HepG2 (cell line): ENCODE results near the gene MRPS31. TPM values are rescaled to one million over a fixed set of nuclear protein-coding genes. Genes with fewer than 3 reads are reported as not detected.
A peak's percentile ranks its signal among the peaks of the same experiment; 100 is the strongest.

Experiments used
- AGO2 ChIP-seq: fragments of 200-400 bp; formaldehyde crosslinking; optimal IDR thresholded peaks from 2 replicates; pipeline ENCODE3; 2017; ENCODE audit warnings: mild to moderate bottlenecking, low read depth, low read length, moderate library complexity
- ERF ChIP-seq: IDR thresholded peaks from 2 replicates; pipeline ENCODE4 v1.6.1; 2018; ENCODE audit warnings: missing biosample characterization, missing genetic modification reagents
- GATAD1 ChIP-seq: IDR thresholded peaks from 2 replicates; pipeline ENCODE4 v1.6.1; 2016; ENCODE audit warnings: missing genetic modification reagents, missing compliant biosample characterization
- JUN ChIP-seq: sonication (generic); formaldehyde crosslinking; IDR thresholded peaks from 2 replicates; pipeline ENCODE4 v1.4.0; 2020; ENCODE audit warnings: mild to moderate bottlenecking, missing genetic modification reagents
- MAX ChIP-seq: IDR thresholded peaks from 2 replicates; pipeline ENCODE4 v1.6.1; 2012; ENCODE audit warnings: inconsistent platforms
- NONO ChIP-seq, 2 experiments: fragments of 450-650 bp in 1 of 2; sonication (generic) in 1 of 2; formaldehyde crosslinking in 1 of 2; IDR thresholded peaks in 1 of 2; conservative IDR thresholded peaks in 1 of 2; 2 replicates each; pipeline versions ENCODE4 v1.6.1 to v1.8.0; 2017 to 2022; ENCODE audit warnings: mild to moderate bottlenecking in 1 of 2, missing genetic modification reagents in 1 of 2, moderate library complexity in 1 of 2
- NR2C2 ChIP-seq: sonication (generic); formaldehyde crosslinking; IDR thresholded peaks from 2 replicates; pipeline ENCODE4 v1.4.0; 2020; ENCODE audit warnings: missing genetic modification reagents, mild to moderate bottlenecking, moderate library complexity, borderline replicate concordance
- RBM39 ChIP-seq: fragments of 200-400 bp; formaldehyde crosslinking; IDR thresholded peaks from one replicate; pipeline ENCODE4 v1.6.1; 2018; ENCODE audit warnings: antibody characterized with exemption, mild to moderate bottlenecking, low read depth, low read length; ENCODE audit not compliant: poor library complexity, severe bottlenecking
- SAP130 ChIP-seq: IDR thresholded peaks from 2 replicates; pipeline ENCODE4 v1.6.1; 2016; ENCODE audit warnings: low read depth
- YEATS2 ChIP-seq: sonication (generic); formaldehyde crosslinking; IDR thresholded peaks from 2 replicates; pipeline ENCODE4 v1.4.0; 2020; ENCODE audit warnings: missing genetic modification reagents, borderline replicate concordance
- ZBTB8A ChIP-seq: sonication (generic); formaldehyde crosslinking; IDR thresholded peaks from 2 replicates; pipeline ENCODE4 v1.4.0; 2020; ENCODE audit warnings: mild to moderate bottlenecking, low read depth, missing genetic modification reagents, borderline replicate concordance
- ZFX ChIP-seq: sonication (generic); formaldehyde crosslinking; IDR thresholded peaks from 2 replicates; pipeline ENCODE4 v1.4.0; 2020; ENCODE audit warnings: mild to moderate bottlenecking, low read depth, missing genetic modification reagents, moderate library complexity
- ZNF382 ChIP-seq: sonication (generic); formaldehyde crosslinking; IDR thresholded peaks from 2 replicates; pipeline ENCODE4 v1.5.0; 2020; ENCODE audit warnings: missing genetic modification reagents, mild to moderate bottlenecking, borderline replicate concordance
- ZNF441 ChIP-seq: sonication (generic); formaldehyde crosslinking; IDR thresholded peaks from 2 replicates; pipeline ENCODE4 v1.7.0; 2021; ENCODE audit warnings: missing genetic modification reagents, borderline replicate concordance
- ZNF562 ChIP-seq: sonication (generic); formaldehyde crosslinking; IDR thresholded peaks from 2 replicates; pipeline ENCODE4 v1.8.0; 2022; ENCODE audit warnings: missing genetic modification reagents, borderline replicate concordance
- ZNF703 ChIP-seq: sonication (generic); formaldehyde crosslinking; IDR thresholded peaks from 2 replicates; pipeline ENCODE4 v1.5.1; 2020; ENCODE audit warnings: missing genetic modification reagents, mild to moderate bottlenecking, moderate library complexity, borderline replicate concordance
- polyA plus RNA-seq, 8 experiments: library from polyadenylated mRNA; depleted of rRNA in 3 of 8; stranded (reverse) in 7 of 8; unstranded in 1 of 8; fragments of >200 nt; fragmentation: Illumina TruSeq in 4 of 8; extraction: Trizol in 4 of 8; gene quantifications; 2 replicates each; pipeline versions ENCODE4 v1.2.1 to v1.2.3, GENCODE V29; 2011 to 2016; ENCODE audit warnings: low read depth in 4 of 8, missing spikeins in 1 of 8, mixed read lengths in 1 of 8; ENCODE audit not compliant: insufficient read depth in 1 of 8
- total RNA-seq, 5 experiments: library from RNA; depleted of rRNA; stranded (reverse); fragments of >200 nt; fragmentation: Illumina TruSeq; extraction: Trizol; gene quantifications; 2 replicates each; pipeline ENCODE4 v1.2.3, GENCODE V29; 2016; ENCODE audit warnings: low read depth in 1 of 5
- TF ChIP-seq, protein P1 (sequence below): sonication (generic); formaldehyde crosslinking; IDR thresholded peaks from 2 replicates; pipeline ENCODE4 v1.4.0; 2020; ENCODE audit warnings: missing genetic modification reagents, borderline replicate concordance
- TF ChIP-seq, protein P2 (sequence below): sonication (generic); formaldehyde crosslinking; IDR thresholded peaks from 2 replicates; pipeline ENCODE4 v1.4.0; 2020; ENCODE audit warnings: missing genetic modification reagents, borderline replicate concordance

Gene MRPS31
- total and polyA plus RNA-seq, 2 of the 13 experiments (the other 11 are each of a cell fraction or from before 2014, with no cell fraction given): 23.7 to 34.1 TPM

- TF ChIP-seq AGO2 (peak; percentile 74), JUN (CRISPR knock-in tag) (no peak; the same call in 1 of the 2 replicates), SAP130 (peak; percentile 85), ZNF703 (CRISPR knock-in tag) (no peak), ERF (CRISPR knock-in tag) (peak; percentile 37; the same call in 1 of the 2 replicates), ZNF562 (CRISPR knock-in tag) (no peak), ZFX (CRISPR knock-in tag) (peak; percentile 91), GATAD1 (peak; percentile 43; the same call in 1 of the 2 replicates), YEATS2 (CRISPR knock-in tag) (0 out of 2 replicates have a peak, but pooled peaks have one; percentile 3), NR2C2 (peak; percentile 89), ZBTB8A (no peak), NONO (IDR thresholded peaks at IDR 0.05) (no peak), NONO (CRISPR knock-in tag; conservative IDR thresholded peaks at IDR 0.05) (no peak; the same call in 1 of the 2 replicates), ZNF441 (CRISPR knock-in tag) (0 out of 2 replicates have a peak, but pooled peaks have one; percentile 20), MAX (peak; percentile 72; the same call in 1 of the 2 replicates), ZNF382 (no peak), RBM39 (no peak)
- TF ChIP-seq, protein P1, sequence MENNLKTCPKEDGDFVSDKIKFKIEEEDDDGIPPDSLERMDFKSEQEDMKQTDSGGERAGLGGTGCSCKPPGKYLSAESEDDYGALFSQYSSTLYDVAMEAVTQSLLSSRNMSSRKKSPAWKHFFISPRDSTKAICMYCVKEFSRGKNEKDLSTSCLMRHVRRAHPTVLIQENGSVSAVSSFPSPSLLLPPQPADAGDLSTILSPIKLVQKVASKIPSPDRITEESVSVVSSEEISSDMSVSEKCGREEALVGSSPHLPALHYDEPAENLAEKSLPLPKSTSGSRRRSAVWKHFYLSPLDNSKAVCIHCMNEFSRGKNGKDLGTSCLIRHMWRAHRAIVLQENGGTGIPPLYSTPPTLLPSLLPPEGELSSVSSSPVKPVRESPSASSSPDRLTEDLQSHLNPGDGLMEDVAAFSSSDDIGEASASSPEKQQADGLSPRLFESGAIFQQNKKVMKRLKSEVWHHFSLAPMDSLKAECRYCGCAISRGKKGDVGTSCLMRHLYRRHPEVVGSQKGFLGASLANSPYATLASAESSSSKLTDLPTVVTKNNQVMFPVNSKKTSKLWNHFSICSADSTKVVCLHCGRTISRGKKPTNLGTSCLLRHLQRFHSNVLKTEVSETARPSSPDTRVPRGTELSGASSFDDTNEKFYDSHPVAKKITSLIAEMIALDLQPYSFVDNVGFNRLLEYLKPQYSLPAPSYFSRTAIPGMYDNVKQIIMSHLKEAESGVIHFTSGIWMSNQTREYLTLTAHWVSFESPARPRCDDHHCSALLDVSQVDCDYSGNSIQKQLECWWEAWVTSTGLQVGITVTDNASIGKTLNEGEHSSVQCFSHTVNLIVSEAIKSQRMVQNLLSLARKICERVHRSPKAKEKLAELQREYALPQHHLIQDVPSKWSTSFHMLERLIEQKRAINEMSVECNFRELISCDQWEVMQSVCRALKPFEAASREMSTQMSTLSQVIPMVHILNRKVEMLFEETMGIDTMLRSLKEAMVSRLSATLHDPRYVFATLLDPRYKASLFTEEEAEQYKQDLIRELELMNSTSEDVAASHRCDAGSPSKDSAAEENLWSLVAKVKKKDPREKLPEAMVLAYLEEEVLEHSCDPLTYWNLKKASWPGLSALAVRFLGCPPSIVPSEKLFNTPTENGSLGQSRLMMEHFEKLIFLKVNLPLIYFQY (CRISPR knock-in tag): peak; percentile 36; the same call in 1 of the 2 replicates
- TF ChIP-seq, protein P2, sequence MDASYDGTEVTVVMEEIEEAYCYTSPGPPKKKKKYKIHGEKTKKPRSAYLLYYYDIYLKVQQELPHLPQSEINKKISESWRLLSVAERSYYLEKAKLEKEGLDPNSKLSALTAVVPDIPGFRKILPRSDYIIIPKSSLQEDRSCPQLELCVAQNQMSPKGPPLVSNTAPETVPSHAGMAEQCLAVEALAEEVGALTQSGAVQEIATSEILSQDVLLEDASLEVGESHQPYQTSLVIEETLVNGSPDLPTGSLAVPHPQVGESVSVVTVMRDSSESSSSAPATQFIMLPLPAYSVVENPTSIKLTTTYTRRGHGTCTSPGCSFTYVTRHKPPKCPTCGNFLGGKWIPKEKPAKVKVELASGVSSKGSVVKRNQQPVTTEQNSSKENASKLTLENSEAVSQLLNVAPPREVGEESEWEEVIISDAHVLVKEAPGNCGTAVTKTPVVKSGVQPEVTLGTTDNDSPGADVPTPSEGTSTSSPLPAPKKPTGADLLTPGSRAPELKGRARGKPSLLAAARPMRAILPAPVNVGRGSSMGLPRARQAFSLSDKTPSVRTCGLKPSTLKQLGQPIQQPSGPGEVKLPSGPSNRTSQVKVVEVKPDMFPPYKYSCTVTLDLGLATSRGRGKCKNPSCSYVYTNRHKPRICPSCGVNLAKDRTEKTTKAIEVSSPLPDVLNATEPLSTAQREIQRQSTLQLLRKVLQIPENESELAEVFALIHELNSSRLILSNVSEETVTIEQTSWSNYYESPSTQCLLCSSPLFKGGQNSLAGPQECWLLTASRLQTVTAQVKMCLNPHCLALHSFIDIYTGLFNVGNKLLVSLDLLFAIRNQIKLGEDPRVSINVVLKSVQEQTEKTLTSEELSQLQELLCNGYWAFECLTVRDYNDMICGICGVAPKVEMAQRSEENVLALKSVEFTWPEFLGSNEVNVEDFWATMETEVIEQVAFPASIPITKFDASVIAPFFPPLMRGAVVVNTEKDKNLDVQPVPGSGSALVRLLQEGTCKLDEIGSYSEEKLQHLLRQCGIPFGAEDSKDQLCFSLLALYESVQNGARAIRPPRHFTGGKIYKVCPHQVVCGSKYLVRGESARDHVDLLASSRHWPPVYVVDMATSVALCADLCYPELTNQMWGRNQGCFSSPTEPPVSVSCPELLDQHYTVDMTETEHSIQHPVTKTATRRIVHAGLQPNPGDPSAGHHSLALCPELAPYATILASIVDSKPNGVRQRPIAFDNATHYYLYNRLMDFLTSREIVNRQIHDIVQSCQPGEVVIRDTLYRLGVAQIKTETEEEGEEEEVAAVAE (CRISPR knock-in tag): no peak
These were observed 18.5 kb upstream of the MRPS31 start, which contains the start of gene SLC25A15 (continued) for GRCh38 chr13:40789275-40790153.
